Neural progenitor cell (in vitro differentiated cells): ENCODE results near the gene DCUN1D1.

ENCODE experiments used
- CTCF ChIP-seq: fragments of 200-600 bp; sonication (generic); IDR thresholded peaks from 2 replicates; pipeline ENCODE4 v1.5.1; 2017; ENCODE audit warnings: antibody characterized with exemption, mild to moderate bottlenecking
- EZH2 ChIP-seq: fragments of 200-600 bp; sonication (generic); IDR thresholded peaks from 2 replicates; pipeline ENCODE4 v1.6.1; 2017; ENCODE audit warnings: antibody characterized with exemption, mild to moderate bottlenecking, moderate library complexity
- EZH2phosphoT487 ChIP-seq: fragments of 200-600 bp; sonication (generic); IDR thresholded peaks from 2 replicates; pipeline ENCODE4 v1.6.1; 2017; ENCODE audit warnings: antibody characterized with exemption

GRCh38 chr3:182902236-182902635 is 78.1 kb downstream of the DCUN1D1 start:
- TF ChIP-seq EZH2phosphoT487: no peak
- no peak for TF ChIP-seq CTCF
- TF ChIP-seq EZH2: no peak
